Tibial nerve (tissue), 4 donors: ENCODE measurements around the gene MSRB3.

Experiments used
- CTCF ChIP-seq, 5 experiments: fragments of 200-600 bp in 3 of 5; fragments of 450-650 bp in 2 of 5; sonication (generic) in 3 of 5; IDR thresholded peaks; one replicate each; pipeline ENCODE4 v1.5.1; 2016 to 2019; ENCODE audit warnings: antibody characterized with exemption in 5 of 5, mild to moderate bottlenecking in 3 of 5, moderate library complexity in 2 of 5
- EP300 ChIP-seq, 2 donors: sonication (generic); formaldehyde crosslinking; IDR thresholded peaks; one replicate each; pipeline ENCODE4 v1.6.1; 2017; ENCODE audit warnings: antibody characterized with exemption in 2 of 2, mild to moderate bottlenecking in 1 of 2
- POLR2A ChIP-seq, 2 donors: fragments of 450-650 bp; IDR thresholded peaks; one replicate each; pipeline ENCODE4 v1.6.1; 2017; ENCODE audit warnings: antibody characterized with exemption in 2 of 2, mild to moderate bottlenecking in 2 of 2, moderate library complexity in 2 of 2

- TF ChIP-seq CTCF (IDR thresholded peaks at IDR 0.05) (no peak), POLR2A (IDR thresholded peaks at IDR 0.05) (no peak), EP300 (IDR thresholded peaks at IDR 0.05) (no peak)
Measured at GRCh38 chr12:65443038-65443437, 164.6 kb downstream of the MSRB3 start.
